SW480 (cell line): Measurements from ENCODE around the gene KDM5B.
"Not testable (repeated sequence)": the region's sequence is repeated elsewhere in the genome, so short reads cannot be mapped to it uniquely, and the experiment has no call there.

Source experiments
- DNase-seq: peaks from one replicate; pipeline ENCODE4 v3.0.0-alpha.2; 2016; ENCODE audit warnings: low spot score

KDM5B gene

DNA sequence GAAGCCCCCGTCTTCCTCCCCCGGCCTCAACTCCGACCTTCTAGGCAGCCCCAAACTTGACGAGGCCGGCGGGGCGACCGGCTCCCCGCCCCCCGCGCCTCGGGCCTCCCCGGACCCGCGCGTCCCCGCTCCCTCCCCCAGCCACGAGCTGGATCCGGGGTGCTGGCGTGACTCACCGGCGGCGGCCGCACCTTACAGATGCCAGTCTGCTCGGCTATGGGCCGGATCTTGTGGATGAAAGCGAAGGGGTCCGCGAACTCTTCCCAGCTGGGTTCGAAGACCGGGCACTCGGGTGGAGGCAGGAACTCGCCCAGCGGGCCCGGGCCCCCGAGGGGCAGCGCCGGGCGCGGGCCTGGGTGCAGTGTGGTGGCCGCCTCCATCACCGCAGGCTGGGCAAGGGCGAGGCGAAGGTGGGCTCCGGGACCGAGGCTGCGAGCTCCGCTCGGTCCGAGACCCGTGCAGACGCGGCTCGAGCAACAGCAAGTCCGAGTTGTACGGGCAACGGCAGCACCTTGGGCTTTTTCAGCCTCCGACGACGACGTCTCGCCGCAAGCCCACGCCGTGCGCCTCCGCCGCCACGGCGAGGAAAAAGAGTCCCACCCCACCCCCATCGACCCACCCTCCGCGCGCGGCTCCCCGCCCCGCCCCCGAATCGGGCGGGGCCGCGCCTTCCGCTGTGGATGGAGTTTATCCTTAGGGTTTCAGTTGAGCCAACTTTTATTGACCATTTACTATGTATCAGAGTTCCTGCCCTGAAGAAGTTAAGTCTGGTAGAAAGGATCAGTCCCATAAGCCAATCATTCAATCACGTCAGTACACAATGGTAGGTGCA is at the start of gene KDM5B:
TSS of gene KDM5B (minus strand) at position 496 of the 832 bp plus-strand sequence. CDS start at position 380, 116 bp downstream.
- peak; percentile 69 for DNase-seq

DNA sequence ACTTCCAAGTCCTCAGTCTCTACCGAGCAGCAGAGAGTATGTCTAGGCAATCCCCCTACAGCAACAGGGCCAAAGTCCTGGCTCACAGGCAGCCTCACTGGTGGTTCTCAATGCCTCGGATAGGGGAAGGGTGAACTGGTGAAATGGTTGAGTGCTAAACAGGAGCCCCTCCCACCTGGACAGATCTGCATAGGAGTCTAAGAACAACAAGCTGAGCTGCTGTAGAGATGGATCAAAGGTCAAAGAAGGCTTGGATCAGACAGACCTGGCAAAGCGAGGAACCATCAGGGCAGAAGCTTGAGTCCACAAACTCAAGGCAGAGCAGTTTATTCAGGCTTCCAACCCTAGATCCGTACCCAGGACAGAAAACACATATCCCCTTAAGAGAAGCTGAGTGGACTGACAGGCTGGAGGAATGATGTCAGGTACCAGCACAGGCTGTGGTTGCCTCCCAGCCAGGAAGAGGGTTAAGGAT is 49.0 kb upstream of the KDM5B start:
- no peak for DNase-seq

DNA sequence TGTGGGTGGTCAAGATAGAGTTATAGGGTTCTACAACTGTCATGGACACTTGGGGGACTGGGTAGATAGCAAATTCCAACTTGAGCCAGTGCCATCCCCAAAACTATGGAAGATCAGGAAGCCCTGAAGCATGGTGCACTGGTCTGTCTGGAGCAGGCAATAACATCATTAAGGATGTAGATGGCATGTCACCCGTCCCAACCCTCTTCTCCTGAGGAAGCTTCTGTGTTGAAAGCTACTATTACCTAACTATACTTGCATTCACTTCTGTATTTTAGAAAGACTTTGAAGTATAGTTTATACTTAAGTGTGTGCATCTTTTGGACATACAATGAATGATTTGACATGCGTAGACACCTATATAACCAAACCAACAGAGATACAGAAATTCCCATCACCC is 47.8 kb upstream of the KDM5B start:
- no peak for DNase-seq

DNA sequence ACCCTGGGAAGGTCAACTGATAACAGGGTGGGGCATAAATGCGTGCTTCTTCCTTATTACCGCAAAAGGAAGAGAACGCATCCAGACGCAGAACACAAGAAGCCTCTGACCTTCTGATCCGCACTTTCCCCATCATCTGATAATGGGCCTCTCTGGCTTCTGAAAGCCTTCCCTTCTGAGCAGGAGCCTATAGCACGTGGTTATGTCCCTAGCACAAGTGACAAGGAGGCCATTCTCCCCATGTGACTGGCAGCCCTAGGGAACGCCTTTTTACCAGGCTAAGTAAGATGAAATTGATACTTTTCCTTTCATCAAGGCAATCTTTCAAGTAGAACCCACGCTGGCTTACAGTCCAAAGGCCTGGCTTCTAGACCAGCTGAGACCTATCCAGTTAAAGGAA is 46.6 kb upstream of the KDM5B start:
- no peak for DNase-seq

DNA sequence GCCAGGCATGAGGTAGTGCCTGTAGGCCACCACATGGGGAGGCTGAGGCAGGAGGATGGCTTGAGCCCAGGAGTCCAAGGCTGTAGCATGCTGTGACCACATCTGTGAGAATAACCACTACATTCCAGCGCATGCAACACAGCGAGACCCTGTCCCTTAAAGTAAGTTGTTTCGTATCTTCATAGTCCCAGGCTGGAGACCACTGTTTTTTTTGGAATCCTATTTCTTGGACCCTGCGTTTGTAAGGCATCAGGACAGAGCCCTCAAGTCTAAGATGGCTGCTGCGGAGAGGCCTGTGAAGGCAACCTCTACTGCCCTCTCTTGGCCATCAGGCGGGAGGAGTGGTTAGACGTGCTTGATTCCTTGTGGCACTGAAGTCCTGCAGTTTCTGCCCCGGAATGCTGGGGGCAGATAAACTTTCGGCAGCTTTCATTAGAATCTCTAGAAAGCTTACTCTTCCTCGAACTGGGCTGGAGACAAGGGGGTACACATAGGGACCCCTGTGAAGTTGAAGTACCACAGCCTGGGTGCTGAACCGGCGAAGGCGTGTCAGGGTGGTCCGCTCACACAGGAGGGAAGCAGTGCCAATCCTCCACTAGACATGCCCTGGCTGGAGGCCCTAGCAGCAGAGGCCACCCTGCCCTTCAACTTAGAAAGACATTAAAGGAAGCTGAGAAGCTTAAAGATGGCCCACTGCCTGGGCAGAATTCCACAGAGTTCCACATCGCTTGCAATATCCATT is 44.1 kb upstream of the KDM5B start:
- peak; percentile 33 for DNase-seq

DNA sequence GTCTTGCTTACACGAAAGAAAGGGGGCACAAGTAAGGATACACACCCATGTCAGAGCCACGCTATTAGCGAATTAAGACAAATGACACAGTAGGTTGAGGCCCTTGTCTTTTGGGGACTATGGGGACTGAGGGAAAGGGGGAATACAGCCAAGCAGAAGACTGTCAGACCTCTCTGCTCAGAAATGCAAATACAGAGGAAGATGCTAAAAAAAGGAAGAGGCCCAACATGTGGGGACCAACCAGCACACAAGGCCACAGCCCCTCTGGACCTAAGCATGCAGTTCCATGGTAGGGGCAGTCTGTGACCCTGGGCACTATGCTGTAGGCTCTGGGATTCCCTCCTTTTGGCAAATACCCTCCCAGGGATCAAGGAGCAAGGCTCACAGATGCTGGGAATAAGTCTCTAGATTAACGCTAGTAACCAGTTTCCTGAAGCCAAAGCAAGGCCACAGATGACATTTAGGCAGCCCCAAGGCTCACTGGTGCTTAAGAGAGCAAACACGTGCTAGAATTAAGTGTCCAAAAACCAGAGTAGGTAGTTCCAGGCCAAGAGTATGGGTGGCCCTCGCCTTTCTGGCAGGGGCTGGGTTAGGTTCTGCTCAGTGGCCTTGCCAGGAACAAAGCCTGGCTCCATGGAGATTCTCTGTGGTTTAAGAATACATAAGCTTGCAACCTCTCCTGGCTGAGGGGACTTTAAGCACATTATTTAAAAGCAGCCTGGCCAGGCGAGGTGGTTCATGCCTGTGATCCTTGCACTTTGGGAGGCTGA is 42.6 kb upstream of the KDM5B start:
- no peak for DNase-seq

DNA sequence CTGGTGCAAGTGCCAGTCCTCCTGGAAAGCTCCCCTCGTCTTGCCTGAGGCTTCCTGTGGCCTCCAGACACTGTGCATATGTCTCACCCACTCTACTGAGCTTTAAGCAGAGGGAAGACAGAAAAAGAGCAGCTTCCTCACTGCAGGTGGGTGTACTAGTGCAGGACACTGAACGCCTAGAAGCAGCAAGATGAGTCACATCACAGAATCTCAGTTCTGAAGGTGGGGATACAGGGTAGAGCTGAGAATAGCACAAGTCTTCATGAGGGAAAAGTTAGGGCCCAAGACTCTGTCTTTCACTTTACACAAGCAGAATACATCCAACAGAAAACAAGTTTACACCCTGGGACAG is 39.9 kb upstream of the KDM5B start:
- DNase-seq, result no peak

DNA sequence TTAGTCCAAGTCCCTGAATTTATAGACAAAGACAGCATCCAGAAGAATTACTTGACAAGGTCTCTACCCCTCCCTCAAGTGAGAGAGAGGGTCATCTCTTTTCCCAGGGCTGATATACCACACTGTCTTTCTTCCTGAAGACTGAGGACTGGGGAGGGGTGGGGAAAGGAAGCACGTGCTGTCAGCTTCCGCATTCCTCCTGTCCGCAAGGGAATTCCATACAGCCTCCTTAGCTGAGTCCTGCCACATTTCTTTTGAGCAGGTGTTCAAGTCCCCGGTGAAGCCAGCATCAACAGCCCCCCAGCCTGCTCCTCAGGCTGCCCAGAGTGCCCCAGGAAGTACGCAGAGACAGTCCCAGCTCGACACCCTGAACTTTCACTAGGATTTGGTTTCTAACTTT is 36.7 kb upstream of the KDM5B start:
- no peak for DNase-seq

DNA sequence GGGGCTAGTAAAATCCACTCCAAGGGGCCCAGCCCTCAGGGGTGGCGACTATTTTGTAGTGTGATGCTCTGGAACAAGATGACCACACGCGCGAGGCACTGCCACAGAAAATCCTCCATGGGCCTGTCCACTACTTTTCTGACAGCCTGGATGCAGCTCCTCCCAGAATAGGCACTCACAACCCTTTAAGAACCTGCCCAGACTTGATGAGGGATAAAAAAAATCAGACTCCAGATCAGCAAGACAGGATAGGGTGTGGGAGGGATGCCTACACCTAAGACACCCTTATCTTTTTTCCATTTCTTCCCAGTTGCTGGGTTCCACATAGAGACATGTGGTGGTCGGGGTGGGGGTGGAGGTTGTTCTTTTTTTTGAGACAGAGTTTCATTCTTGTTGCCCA is 36.0 kb upstream of the KDM5B start:
- DNase-seq, result no peak

DNA sequence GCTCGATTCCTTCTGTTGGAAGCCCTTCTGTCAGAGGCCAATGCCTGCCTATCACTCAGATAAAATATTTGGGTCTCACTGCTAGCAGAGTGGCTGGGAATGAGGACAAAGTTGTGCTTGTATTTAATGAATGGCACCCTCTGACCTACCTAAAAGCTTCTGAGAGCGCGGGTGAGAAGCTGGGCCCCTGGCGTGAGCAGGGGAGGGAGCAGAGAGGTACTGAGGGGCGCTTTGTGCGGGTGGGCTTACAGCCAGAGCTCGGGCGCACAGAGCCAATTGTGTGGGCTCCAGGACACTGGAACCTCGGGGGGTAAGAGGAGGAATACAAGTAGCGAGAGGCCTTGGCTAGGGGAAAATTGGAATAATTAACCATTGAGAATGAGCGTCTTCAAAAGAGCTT is 34.9 kb upstream of the KDM5B start:
- DNase-seq, result no peak

DNA sequence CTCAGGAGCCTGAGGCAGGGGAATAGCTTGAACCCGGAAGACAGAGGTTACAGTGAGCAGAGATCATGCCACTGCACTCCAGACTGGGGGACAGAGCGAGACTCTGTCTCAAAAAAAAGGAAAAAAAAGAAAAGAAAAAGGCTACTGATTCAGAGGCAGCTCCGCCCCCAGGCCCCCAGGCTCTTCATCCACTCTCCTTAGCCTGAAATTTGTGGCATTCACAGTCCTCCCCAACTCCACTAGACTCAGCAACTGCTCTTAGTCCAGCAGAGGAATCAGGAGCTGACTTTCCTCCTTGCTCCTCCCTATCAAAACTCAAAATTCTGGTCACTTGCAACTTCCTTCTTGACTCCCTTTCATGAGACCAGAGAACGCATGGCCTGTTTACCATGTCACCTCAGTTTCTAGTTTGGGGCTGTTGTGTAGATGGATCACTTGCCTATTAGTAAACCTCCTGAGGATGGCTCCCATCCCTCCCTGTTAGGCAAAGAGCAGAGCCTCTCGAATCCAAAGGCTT is 29.6 kb upstream of the KDM5B start:
- DNase-seq, result no peak

DNA sequence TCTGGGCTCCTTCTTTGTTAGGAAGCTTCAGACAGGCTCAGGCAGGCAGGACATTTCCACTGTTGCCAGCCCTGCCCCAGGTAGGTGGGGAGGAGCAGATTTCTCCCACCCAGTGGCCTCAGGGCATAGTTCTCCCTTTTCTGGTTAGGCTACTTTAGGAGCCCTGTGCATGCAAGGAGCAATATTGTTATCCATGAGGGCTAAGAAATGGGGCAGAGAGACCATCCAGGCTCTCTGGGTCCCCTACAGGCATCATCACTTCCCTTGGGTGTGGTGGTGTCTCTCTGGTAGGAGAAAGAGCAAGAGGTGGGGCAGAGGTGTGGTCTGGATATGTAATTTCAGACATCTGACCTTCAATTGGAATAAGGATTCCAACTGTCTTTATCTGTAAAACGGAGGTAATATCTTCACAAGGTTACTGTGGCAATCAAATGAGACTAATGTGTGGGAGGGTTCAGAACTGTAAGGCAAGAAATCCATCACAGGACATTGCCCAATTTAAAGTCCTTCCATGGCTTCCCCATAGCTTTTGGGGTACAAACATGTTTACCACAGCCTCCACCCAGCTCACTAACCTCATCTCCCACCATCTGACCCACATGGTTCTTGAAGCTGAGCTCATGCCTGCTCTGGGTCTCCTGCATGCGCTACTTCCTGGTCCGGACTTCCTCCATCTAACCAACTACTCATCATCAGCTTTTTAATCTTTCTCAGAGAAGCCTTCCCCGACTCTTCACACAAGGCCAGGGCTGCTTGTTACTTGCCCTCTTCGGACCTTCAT is 28.6 kb upstream of the KDM5B start:
- no peak for DNase-seq

DNA sequence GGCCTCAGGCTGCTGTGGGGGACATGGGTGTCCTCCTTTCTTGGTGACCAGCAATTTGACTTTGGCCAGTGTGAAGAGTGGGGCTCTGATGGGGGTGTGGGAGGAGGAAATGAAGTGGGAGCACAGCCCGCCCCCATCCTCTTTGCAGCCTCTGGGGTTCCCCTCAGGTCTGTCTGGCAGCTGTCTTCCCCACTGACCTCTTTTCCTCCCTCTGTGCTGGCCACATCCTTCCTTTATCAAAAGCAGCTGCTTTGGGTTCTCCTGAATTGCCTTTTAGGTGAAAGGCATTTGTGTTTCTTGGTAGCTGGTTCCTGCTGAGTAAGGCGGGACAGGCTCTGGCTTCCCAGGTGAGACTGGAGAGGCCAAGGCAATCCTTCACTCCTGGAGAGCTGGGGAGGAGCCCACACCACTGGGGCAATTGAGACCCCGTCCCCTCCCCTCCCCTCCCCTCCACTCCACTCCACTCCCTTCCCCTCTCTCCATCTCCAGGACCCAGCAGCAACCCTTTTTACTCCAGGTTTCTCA is 27.4 kb upstream of the KDM5B start:
- no peak for DNase-seq

DNA sequence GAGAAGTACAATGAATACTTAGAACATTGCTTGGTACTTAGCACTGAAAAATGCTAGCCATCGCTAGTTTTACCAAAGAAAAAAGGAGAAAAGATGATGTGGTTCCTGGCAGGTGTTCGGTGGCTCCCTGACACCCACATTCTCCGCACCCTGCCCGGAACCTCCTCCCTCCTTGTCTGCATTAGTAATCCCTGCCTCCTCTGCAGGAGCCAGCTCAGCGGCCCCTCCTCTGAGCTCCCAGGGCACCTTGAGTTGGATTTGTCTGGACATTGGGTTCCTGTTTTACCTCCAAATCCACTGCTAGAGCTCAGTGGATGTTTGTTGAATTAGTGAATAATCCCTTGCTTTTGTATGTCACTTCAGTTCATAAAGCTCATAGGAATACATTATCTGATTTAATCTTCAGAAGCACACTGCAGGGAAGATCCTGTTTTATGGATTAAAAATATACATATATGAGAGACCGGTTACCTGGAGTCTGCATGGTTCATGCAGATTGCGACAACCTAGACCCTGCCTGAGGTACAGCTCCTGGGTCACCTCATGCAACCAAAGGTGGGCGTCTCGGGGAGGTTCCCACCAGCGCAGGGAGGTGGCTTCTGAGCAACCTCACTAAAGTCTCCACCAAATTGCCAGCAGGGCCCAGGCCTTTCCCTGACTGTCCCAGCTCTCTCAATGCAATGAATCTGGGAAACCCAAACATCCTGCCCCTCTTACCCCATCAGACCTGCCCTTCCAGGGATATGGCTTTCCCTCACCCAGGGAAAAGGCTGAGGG is 26.7 kb upstream of the KDM5B start:
- DNase-seq, result no peak

DNA sequence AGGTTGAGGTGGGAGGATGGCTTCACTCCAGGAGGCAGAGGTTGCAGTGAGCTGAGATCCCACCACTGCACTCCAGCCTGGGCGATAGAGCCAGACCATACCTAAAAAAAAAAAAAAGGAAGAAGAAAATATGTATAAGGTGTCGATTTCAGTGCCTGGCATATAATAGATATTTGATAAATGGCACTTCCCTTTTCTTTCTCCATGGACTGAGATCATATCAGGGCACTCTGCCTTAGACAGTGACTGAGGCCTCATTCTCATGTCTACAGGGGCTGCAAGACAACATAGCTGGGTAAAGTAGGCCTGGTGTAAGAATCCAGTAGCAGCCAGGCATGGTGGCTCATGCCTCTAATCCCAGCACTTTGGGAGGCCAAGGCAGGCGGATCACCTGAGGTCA is 23.7 kb upstream of the KDM5B start:
- DNase-seq, result no peak

DNA sequence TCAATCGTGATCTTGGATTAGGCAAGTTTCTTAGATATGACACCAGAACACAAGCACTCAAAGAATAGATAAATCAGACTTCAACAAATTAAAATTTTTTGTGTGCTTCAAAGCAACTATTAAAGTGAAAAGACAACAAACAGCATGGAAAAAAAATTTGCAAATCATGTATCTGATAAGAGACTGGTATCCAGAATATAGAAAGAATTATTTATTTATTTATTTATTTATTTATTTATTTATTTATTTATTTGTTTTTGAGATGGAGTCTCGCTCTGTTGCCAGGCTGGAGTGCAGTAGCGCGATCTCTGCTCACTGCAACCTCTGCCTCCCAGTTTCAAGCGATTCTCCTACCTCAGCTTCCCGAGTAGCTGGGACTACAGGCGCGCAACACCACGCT is 21.0 kb upstream of the KDM5B start:
- not testable (repeated sequence) for DNase-seq

DNA sequence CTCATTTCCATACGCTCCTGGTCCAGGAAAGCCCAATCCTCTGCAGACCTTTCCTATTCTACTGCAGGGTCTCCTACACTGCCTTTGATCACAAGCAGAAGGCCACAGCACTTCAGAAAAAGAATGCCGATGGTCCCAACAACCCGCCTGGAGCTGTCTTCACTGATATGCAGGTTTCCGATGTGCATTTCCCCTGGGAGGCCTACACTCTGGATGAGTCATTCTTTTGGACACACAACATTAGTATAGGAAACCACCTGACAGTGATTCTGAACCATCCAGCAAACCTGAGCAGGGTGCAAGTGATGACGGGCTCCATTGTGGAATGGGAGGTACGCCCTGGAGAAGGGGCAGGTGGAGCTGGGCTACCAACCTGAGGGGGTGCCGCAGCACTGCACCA is 17.5 kb upstream of the KDM5B start:
- no peak for DNase-seq

DNA sequence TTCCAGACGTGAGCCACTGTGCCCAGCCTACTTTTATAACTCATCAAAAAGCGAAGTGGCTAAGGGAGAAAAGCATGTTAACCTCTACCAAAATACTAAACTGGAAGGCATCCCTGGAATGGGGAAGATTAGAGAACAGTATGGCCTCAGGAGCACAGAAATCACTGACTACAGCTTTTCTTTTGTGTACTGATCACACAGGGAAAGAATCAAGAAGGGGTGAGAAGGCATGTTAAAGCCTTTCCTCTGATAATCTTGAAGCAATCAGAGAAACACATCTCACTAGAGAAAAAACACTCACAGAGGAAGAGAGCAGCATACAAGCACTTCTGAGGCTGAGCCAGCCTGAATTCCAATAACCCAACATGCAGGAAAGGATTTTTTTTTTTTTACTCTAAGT is 13.2 kb upstream of the KDM5B start:
- DNase-seq, result no peak

DNA sequence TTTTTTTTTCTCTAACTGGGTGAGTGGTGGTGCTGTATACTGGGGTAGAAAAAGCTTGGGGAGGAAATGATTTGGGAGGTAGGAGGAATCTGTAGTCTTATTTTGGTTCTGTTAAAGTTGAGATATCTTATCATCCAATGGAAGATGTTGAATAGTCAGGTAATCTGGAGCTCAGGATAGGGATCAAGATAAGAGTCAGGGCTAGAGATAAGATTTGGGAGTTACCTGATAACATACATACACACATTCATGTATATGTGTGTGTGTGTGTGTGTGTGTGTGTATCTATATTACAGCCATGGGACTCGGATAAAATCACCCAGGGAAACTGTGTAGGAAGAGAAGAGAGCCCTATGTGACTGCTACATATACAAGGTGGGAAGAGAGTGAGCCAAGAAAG is 10.6 kb upstream of the KDM5B start:
- DNase-seq, result no peak

DNA sequence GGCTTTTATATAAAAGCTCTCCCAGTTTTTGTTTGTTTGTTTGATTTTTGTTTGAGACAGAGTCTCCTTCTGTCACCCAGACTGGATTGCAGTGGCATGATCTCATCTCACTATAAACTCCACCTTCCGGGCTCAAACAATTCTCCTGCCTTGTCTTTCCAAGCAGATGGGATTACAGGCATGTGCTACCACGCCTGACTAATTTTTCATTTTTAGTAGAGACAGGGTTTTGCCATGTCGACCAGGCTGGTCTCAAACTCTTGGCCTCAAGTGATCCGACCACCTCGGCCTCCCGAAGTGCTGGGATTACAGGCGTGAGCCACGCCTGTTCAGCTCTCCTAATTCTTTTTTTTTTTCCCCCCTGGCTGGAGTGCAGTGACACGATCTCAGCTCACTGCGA is 6.9 kb upstream of the KDM5B start:
- DNase-seq, result no peak
